GM20431 (cell line): ENCODE results near the gene NUBPL.
"Not testable (repeated sequence)": the region's sequence is repeated elsewhere in the genome, so short reads cannot be mapped to it uniquely, and the experiment has no call there.

Experiments
- in situ Hi-C: fragments of 300-500 bp; cut with MseI, MboI; formaldehyde crosslinking; loops from one replicate; pipeline ENCODE4 v1.15.0; 2020; ENCODE audit warnings: low sequenced_read_pairs; ENCODE audit not compliant: unreplicated experiment

The NUBPL gene

GRCh38 chr14:31718585-31718984 lies 157.4 kb downstream of the NUBPL start:
- in situ Hi-C loops, result no loop called here

GRCh38 chr14:31718985-31719384 lies 157.8 kb downstream of the NUBPL start:
- in situ Hi-C loops, result no loop called here

DNA sequence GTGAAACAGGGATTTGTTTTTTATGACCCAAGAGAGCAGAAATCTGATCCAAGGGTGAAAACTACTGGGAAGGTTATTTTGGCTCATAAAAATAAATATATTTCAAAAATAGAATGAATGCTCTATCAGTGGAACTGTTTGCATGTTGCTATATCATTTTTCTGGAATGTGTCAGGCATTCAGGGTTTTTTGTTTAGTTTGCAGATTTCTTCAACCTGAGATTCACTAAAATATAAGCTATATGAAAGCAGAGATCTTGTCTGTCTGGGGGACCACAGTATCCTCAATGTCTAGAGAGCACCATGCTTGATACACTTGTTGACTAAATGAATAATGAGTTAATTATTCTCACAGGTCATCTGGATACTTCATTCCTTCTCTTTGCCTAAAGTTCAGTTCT lies 165.1 kb downstream of the NUBPL start:
- in situ Hi-C loops, result no loop called here

DNA sequence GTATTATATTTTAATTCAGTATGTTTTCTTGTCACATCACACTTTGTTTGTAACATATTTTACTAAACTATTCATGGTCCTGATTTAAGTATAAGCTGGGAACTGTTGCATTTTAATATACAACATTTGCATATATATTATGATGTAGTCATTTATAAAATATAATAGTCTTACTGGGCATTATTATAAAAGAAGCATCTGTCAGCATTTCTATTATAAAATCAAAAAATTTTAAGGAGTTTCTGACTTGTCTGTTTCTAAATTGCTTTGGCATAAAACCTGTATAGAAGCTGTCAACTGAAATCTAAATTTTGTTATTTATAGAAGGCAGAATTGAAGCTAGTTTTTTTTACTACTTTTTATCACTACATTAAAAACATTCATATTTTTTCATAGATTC lies 166.6 kb downstream of the NUBPL start:
- in situ Hi-C loops, result no loop called here

- in situ Hi-C loops, result no loop called here
Observed at GRCh38 chr14:31740688-31741087, 179.5 kb downstream of the NUBPL start.

GRCh38 chr14:31745741-31746140 lies 184.5 kb downstream of the NUBPL start:
- in situ Hi-C loops, result no loop called here

DNA sequence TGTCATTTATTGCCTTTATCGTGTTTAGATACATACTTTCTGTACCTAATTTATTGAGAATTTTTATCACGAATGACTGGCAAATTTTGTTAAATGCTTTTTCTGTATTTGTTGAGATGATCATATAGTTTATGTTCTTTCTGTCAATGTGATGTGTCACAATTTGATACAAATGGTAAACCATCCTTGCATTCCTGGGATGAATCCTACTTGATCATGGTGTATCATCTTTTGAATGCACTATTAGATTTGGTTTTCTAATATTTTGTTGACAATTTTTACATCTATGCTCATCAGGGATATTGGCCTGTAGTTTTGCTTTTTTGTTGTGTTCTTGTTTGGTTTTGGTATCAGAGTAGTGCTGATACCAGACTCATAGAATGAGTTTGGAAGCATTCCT lies 185.1 kb downstream of the NUBPL start:
- in situ Hi-C loops, result no loop called here

DNA sequence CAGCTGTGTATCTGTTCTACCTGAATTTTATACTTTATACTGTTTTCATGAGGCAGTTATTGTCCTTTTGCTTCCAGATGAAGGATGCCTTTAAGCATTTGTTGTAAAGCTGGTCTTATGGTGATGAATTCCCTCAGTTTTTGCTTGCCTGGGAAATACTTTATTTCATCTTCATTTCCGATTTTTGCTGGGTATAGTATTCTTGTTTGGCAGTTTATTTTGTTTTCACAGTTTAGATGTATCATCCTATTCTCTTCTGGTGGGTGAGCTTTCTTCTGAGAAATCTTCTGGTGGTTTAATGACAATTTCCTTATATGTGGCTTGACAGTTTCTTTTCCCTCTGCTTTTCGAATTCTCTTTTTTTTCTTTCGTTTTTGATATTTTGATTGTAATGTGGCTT lies 188.1 kb downstream of the NUBPL start:
- in situ Hi-C loops, result no loop called here

- in situ Hi-C loops, result not testable (repeated sequence)
Observed at GRCh38 chr14:31751047-31751446, 189.8 kb downstream of the NUBPL start.

DNA sequence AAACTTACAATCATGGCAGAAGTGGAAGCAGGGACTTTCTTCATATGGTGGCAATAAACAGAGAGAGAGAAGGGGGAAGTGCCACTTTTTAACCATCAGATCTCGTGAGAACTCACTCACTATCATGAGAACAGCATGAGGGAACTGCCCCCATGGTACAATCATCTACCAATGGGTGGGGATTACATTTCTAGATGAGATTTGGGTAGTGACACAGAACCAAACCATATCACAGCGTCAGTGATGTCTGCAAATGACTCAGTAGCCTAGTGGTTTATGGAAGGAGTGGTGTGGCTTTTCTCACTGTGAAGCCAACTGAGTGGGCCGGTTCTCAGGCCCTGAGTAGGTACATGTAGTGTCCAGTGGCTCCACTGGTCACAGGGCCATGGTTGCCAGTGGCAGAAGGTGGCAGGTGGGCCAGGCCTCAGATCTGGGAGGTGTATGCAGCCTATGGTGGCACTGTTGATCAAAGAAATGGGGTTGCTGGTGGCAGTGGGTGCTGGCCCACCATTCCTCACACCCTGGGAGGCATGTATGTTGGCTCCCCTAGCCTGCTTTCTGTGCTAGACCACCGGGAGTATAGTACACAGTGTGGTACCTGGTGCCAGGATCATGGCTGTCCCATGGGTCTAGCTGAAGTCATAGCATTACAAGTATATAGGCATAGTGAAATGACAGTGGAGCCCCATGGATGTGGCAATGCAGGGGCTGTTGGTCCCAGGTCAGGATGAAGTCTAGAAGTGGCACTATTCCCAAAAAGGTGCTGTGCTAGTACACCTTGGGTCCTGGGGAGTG lies 191.9 kb downstream of the NUBPL start:
- in situ Hi-C loops, result no loop called here

DNA sequence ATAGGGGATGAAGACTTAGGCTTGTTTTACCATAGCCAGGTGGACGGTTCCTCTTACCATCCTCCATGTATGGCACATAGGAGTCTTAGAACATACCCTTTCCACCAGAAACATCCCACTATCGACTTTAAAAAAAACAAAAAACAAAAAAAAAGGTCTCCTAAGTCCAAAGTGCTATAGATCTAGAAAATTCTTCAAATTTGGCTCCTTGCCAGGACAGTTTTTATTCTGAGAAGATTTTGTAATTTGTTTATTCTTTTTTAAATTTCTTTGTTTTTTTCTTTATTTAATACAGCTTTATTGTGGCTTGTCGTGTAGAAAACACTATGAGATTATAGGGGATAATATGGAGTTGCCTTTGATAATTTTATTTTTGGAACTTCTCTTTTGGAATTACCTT lies 197.7 kb downstream of the NUBPL start:
- in situ Hi-C loops, result no loop called here

DNA sequence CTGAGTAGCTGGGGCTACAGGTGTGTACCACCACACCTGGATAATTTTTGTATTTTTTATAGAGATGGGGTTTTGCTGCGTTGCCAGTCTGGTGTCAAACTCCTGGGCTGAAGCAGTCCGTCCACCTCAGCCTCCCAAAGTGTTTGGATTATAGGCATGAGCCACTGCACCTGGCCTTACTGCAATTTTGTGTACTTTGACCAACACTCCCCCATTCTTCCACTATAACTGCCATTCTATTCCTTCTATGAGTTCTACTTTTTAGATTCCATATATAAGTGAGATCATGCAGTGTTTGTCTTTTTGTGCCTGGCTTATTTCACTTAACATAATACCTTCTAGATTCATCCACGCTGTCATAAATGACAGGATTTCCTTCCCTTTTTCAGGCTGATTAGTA lies 199.1 kb downstream of the NUBPL start:
- in situ Hi-C loops, result no loop called here

DNA sequence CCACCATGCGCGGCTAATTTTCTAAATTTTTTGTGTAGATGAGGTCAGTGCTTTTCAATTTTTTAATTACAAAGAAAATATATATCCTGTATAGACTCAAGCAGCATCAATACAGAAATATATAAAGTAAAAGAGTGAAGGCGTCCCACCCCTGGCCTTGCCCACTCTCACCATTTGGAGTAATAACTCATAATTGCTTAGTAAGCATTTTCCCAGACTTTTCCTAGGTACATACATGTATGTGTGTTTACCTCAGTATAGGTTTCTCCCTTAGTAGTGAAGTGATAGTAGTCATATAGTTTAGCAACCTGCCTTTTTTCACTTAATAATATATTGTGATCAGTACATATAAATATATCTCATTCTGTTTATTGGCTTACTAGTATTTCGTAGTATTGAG lies 200.1 kb downstream of the NUBPL start:
- in situ Hi-C loops, result no loop called here

- in situ Hi-C loops, result no loop called here
Observed at GRCh38 chr14:31763041-31763440, 201.8 kb downstream of the NUBPL start.

GRCh38 chr14:31766315-31766892 lies 205.2 kb downstream of the NUBPL start:
- in situ Hi-C loops, result no loop called here

GRCh38 chr14:31768355-31768754 lies 207.2 kb downstream of the NUBPL start:
- in situ Hi-C loops, result no loop called here

GRCh38 chr14:31770271-31770670 lies 209.1 kb downstream of the NUBPL start:
- in situ Hi-C loops, result no loop called here

- in situ Hi-C loops, result no loop called here
Observed at GRCh38 chr14:31774567-31774966, 213.4 kb downstream of the NUBPL start.

- in situ Hi-C loops, result no loop called here
Observed at GRCh38 chr14:31777312-31777711, 216.1 kb downstream of the NUBPL start.

DNA sequence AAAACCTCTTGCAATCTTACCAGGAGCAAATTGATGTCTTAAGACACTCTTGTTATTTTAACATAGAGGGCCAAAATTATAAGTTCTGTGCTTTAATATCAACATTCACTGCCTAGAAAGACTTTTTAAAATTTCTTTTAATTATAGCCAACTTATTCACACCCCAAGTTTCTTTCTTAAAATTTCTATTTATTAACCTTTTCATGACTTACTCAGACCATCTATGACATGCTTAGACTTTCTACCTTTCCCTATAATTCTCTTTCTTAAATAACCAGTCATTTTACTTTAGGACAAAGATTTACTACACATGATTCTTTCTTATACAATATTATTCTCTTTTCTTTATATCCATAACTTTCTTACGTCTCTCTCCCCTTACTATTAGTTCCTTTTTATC lies 220.4 kb downstream of the NUBPL start:
- in situ Hi-C loops, result no loop called here

DNA sequence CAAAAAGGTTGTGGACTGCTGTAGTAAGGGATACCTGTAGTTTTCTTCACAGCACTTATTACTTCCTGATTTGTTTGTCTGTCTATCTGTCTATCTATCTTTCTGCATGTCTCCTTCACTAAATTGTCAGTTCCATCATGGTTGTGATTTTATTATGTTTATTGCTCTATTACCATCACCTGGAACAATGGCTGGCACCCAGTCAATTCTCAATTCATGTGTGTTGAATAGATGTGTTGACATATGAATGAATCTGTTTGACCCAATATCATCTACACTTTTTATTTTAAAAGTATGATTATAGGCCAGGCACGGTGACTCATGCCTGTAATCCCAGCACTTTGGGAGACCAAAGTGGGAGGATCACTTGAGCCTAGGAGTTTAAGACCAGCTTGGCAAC lies 224.4 kb downstream of the NUBPL start:
- in situ Hi-C loops, result no loop called here

GRCh38 chr14:31787377-31787776 lies 226.2 kb downstream of the NUBPL start:
- in situ Hi-C loops, result no loop called here
